Measurements from ENCODE around the gene ADCY7.
"Not testable (repeated sequence)": the region's sequence is repeated elsewhere in the genome, so short reads cannot be mapped to it uniquely, and the experiment has no call there.

ADCY7 gene

DNA sequence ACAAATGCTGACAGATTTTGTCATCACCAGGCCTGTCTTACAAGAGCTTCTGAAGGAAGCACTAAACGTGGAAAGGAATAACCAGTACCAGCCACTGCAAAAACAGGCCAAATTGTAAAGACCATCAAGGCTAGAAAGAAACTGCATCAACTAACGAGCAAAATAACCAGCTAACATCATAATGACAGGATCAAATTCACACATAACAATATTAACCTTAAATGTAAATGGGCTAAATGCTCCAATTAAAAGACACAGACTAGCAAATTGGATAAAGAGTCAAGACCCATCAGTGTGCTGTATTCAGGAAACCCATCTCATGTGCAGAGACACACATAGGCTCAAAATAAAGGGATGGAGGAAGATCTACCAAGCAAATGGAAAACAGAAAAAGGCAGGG lies 78.9 kb downstream of the ADCY7 start:
- DNase-seq: not testable (repeated sequence)

DNA sequence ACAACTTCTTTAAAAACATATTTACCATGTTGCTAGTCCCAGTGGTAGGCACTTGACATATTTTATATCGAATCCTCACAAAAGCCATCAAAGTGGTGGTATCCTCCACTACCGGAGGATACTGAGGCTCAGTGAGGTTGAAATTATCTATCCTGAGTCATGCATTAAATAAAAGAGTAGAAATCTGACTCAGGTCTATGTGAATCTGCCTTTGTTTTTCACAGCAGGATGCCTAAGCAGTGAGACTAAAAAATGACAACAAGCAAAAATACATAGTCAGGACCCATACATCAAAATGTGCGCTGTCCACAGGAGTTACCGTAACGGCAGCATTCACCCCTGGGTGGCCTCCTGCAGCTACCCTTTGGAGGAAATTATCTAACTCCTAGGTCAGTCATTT lies 84.8 kb downstream of the ADCY7 start:
- no peak for DNase-seq

DNA sequence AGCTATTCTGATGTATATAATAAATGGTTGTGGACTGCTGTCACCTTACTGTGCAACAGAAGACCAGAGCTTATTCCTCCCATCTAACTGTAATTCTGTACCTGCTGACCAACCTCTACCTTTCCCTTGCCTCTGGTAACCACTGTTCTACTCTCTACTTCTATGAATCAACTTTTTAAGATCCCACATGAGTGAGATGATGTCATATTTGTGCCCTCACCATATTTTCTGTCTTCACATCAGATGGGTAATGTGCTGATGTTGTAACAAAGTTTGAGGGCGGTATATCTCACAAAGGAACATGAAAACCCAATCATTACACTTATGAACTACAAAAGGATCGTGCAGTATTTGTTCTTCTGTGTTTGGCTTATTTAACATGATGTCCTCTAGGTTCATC lies 85.6 kb downstream of the ADCY7 start:
- DNase-seq: no peak

DNA sequence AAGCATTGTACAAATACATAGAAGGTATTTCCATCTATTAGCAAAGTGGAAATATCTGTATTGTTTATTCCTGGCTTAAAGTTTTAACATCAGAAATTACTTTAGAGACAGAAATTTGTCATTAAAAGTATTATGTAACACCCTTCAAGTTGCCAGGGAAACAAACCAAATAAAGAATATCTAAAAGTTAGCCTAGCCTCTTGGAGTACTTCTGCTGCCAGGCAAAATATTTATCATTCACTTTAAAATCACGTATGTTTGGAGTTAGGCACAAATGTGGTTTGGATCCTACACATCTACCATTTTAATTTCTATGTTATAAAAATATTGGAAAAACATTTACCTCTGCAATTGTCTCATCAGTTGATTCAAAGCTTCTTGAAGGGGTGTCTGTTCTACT lies 87.7 kb downstream of the ADCY7 start:
- no peak for DNase-seq

DNA sequence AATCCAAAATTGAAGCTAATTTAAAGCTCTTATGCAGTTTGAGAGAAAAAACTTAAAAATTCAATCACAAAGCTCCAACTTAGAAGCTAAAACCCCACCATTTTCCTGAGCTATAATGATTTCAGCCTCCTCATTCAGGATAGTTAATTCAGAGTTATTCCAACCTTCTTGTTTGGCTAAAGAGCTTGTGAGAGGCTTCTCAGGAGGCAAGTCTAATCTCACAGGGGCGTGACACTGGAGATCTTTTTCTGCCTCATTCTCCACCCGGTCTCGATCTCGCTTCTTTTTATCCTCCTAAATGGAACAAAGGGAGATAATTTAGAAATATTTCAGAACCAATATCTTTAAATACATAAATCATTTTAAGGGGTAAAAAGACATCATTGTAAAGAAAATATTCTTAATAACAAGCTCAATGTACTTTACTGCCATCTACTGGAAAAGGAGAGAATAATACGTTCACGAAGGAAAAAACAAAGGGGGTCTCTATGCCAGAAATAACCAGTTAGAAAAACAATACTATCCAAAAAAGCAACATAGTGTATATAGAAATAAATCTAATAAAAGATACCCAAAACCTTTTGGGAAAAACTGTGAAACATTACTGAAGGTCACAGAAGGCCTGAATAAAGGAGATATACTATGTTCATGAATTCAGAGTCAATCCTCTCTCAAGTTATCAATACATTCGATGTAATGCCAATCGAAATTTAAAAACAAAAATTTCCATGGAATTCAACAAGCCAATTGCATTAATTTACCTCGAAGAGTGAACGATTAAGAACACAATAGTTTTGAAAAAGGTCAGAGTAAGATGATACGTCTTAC lies 88.5 kb downstream of the ADCY7 start:
- no peak for DNase-seq

- DNase-seq: no peak
Observed at GRCh38 chr16:50359626-50360025, 93.3 kb downstream of the ADCY7 start.

- DNase-seq: no peak
Observed at GRCh38 chr16:50360033-50360778, 93.9 kb downstream of the ADCY7 start.

DNA sequence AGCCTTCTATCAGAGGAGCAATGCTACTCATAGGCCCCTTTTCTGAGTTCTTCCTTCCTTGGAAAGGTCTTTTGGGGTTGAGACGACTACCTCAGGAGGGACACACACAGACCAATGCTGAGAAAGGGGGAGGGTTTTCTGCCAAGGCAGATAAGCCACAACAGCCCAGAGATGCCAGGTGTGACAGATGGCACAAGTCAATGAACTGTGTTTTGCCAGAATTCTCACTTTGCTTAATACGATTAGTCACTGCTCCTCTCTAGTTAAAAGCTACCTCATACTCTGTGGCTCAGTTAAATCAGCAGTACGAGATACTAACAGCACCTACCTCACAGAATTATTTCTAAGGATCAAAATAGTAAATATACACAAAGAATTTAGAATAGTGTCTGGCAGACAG lies 94.4 kb downstream of the ADCY7 start:
- DNase-seq: no peak

GRCh38 chr16:50363656-50364055 lies 97.3 kb downstream of the ADCY7 start:
- no peak for DNase-seq

GRCh38 chr16:50365791-50366575 lies 99.6 kb downstream of the ADCY7 start:
- no peak for DNase-seq

All from activated CD8-positive, alpha-beta memory T cell treated with anti-CD3 and anti-CD28 coated beads for 24 hours (primary cell).